ENCODE data around the gene ADAMTS5. TPM values are rescaled to one million over a fixed set of nuclear protein-coding genes. Genes with fewer than 3 reads are reported as not detected.

ADAMTS5 gene
- total RNA-seq, 1 donor from 2014 or later, result 30.4 TPM

DNA sequence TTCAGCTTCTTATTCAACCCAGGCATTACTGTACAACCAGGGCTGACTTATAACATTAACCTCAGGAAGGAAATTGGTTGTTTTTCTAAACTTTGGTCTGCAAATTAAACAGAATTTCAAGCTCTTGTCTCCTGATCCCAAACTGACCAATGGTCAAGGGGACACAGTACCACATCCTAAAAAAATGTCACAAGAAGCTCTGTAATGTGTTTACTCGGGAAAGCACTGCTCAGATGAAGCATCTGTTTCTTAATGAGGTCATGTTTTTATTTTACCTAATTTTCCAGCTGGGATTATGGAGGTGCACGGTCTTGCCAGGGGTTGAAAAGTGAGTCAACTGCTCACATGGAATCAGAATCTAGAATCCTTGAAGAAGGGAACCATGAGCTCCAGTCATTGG is 18.7 kb downstream of the ADAMTS5 start:
- H3K36me3 Mint-ChIP-seq (ENCODE audit: low read depth), result peaks cover 23% of the 10 kb centered on the region
- peaks cover 22% of the 10 kb centered on the region for H3K4me1 Mint-ChIP-seq (ENCODE audit: low read depth)

GRCh38 chr21:26946744-26947446 is 20.0 kb downstream of the ADAMTS5 start:
- Mint-ChIP-seq H3K4me1 (ENCODE audit: low read depth) (peaks cover 25% of the 10 kb centered on the region), H3K36me3 (ENCODE audit: low read depth) (peaks cover 20% of the 10 kb centered on the region), H3K4me3 (ENCODE audit: unreplicated experiment) (no peak overlapping the region), H3K27ac (ENCODE audit: unreplicated experiment) (no peak overlapping the region), H3K27me3 (ENCODE audit: low read depth) (peaks cover 3% of the 10 kb centered on the region), H3K9me3 (ENCODE audit: low read depth) (no peaks in the 10 kb centered on the region)
- DNase-seq (ENCODE audit: low spot score), result no peak
- TF ChIP-seq CTCF (IDR thresholded peaks at IDR 0.05), result no peak

More for the DNA sequence above, 18.7 kb downstream of the ADAMTS5 start:
- no peaks in the 10 kb centered on the region for H3K9me3 Mint-ChIP-seq (ENCODE audit: low read depth)
- H3K27ac Mint-ChIP-seq (ENCODE audit: unreplicated experiment), result no peak overlapping the region
- H3K4me3 Mint-ChIP-seq (ENCODE audit: unreplicated experiment), result no peak overlapping the region
- DNase-seq (ENCODE audit: low spot score), result no peak
- H3K27me3 Mint-ChIP-seq (ENCODE audit: low read depth), result peaks cover 3% of the 10 kb centered on the region
- no peak for TF ChIP-seq CTCF (IDR thresholded peaks at IDR 0.05)

DNA sequence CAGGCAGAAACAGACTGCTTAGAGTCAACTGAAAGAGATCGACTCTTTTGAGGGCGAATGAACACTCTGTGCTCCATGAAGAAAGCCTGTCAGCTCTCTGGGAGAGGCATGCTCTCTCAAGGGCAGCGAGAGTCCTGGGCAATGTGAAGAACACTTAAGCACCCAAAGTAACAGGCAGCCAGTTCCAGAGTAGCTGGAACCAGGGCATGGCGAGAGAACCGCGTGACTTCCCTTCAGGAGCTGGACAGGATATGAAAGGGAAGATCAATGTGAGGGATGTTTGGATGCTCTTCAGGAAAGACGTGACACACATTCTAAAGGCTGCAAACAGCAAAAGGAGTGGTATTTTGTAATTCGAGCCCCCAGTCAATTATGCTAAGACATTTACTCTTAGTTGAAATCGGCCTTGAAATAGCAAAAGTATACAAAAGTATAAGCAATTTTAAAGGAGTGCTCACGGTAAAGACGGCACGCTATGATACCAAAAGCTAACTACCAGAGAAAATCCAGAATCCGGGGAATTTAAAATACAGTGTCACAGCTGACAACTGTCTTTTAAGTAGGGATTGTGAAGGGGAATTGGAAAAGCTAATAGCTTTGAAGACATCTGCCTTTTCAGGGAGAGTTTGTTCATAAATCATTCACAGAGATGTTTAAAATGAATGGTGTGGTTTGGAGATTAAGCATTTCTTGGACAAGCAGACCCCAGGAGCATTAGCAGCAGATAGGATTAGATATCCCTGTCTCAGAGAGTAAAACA is 20.8 kb downstream of the ADAMTS5 start:
- no peak overlapping the region for H3K4me3 Mint-ChIP-seq (ENCODE audit: unreplicated experiment)

GRCh38 chr21:26943921-26944320 is 23.0 kb downstream of the ADAMTS5 start:
- H3K27ac Mint-ChIP-seq (ENCODE audit: unreplicated experiment), result no peak overlapping the region
- H3K9me3 Mint-ChIP-seq (ENCODE audit: low read depth), result no peaks in the 10 kb centered on the region
- no peak overlapping the region for H3K4me3 Mint-ChIP-seq (ENCODE audit: unreplicated experiment)
- peaks cover 3% of the 10 kb centered on the region for H3K27me3 Mint-ChIP-seq (ENCODE audit: low read depth)
- no peak for DNase-seq (ENCODE audit: low spot score)
- H3K4me1 Mint-ChIP-seq (ENCODE audit: low read depth), result peaks cover 46% of the 10 kb centered on the region
- no peak for TF ChIP-seq CTCF (IDR thresholded peaks at IDR 0.05)
- H3K36me3 Mint-ChIP-seq (ENCODE audit: low read depth), result peaks cover 16% of the 10 kb centered on the region

More for the DNA sequence above, 20.8 kb downstream of the ADAMTS5 start:
- no peak for TF ChIP-seq CTCF (IDR thresholded peaks at IDR 0.05)
- Mint-ChIP-seq H3K27me3 (ENCODE audit: low read depth) (peaks cover 3% of the 10 kb centered on the region), H3K9me3 (ENCODE audit: low read depth) (no peaks in the 10 kb centered on the region), H3K36me3 (ENCODE audit: low read depth) (peaks cover 19% of the 10 kb centered on the region), H3K4me1 (ENCODE audit: low read depth) (peaks cover 28% of the 10 kb centered on the region), H3K27ac (ENCODE audit: unreplicated experiment) (peak overlapping the region; percentile 51)
- no peak for DNase-seq (ENCODE audit: low spot score)

DNA sequence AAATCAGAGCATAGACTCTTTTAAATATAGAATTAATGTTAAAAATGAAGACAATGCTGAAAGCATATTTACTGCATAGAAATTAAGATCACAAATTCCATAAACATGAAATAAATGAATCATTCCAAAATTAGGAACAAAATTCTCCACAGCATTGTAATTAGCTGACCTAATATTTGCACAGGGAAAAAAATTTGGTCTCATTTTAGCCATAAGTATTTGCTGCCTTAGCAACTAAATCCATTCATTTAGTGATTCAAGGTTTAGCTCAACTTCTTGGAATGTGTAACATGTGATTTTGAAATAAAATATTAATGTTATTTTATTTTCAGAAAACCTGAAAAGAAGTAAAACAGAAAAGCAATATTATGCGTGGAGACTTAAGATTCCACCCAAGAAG is 25.5 kb downstream of the ADAMTS5 start:
- peaks cover 3% of the 10 kb centered on the region for H3K27me3 Mint-ChIP-seq (ENCODE audit: low read depth)
- no peaks in the 10 kb centered on the region for H3K9me3 Mint-ChIP-seq (ENCODE audit: low read depth)
- no peak for DNase-seq (ENCODE audit: low spot score)
- H3K4me3 Mint-ChIP-seq (ENCODE audit: unreplicated experiment), result no peak overlapping the region
- H3K36me3 Mint-ChIP-seq (ENCODE audit: low read depth), result peaks cover 14% of the 10 kb centered on the region
- no peak for TF ChIP-seq CTCF (IDR thresholded peaks at IDR 0.05)
- H3K4me1 Mint-ChIP-seq (ENCODE audit: low read depth), result peaks cover 43% of the 10 kb centered on the region
- peak overlapping the region; percentile 20 for H3K27ac Mint-ChIP-seq (ENCODE audit: unreplicated experiment)

Measured in chondrocyte (in vitro differentiated cells).